ENCODE data around the gene CCDC167.

The CCDC167 gene

GRCh38 chr6:37492991-37493660 lies 6.6 kb downstream of the CCDC167 start:
- DNase-seq (ENCODE audit: low read depth) = no peak
- H3K4me3 ChIP-seq (ENCODE audit: low read depth, low read length) = no peak overlapping the region

- no peak overlapping the region for H3K4me3 ChIP-seq (ENCODE audit: low read depth, low read length)
- no peak for DNase-seq (ENCODE audit: low read depth)
Observed at GRCh38 chr6:37492236-37492972, 7.3 kb downstream of the CCDC167 start.

GRCh38 chr6:37491830-37492208 lies 7.9 kb downstream of the CCDC167 start:
- no peak for DNase-seq (ENCODE audit: low read depth)
- no peak overlapping the region for H3K4me3 ChIP-seq (ENCODE audit: low read depth, low read length)

GRCh38 chr6:37491171-37491829 lies 8.4 kb downstream of the CCDC167 start:
- no peak overlapping the region for H3K4me3 ChIP-seq (ENCODE audit: low read depth, low read length)

GRCh38 chr6:37490536-37491170 lies 9.0 kb downstream of the CCDC167 start:
- H3K4me3 ChIP-seq (ENCODE audit: low read depth, low read length) = no peak overlapping the region
- no peak for DNase-seq (ENCODE audit: low read depth)

More at GRCh38 chr6:37491171-37491829, 8.4 kb downstream of the CCDC167 start:
- no peak for DNase-seq (ENCODE audit: low read depth)

- DNase-seq (ENCODE audit: low read depth) = no peak
- H3K4me3 ChIP-seq (ENCODE audit: low read depth, low read length) = no peak overlapping the region
Observed at GRCh38 chr6:37489697-37490336, 9.9 kb downstream of the CCDC167 start.

GRCh38 chr6:37488476-37488875 lies 11.2 kb downstream of the CCDC167 start:
- no peak overlapping the region for H3K4me3 ChIP-seq (ENCODE audit: low read depth, low read length)
- no peak for DNase-seq (ENCODE audit: low read depth)

GRCh38 chr6:37487591-37488380 lies 11.9 kb downstream of the CCDC167 start:
- DNase-seq (ENCODE audit: low read depth) = no peak
- H3K4me3 ChIP-seq (ENCODE audit: low read depth, low read length) = no peak overlapping the region

GRCh38 chr6:37486121-37486839 lies 13.4 kb downstream of the CCDC167 start:
- H3K4me3 ChIP-seq (ENCODE audit: low read depth, low read length) = no peak overlapping the region
- no peak for DNase-seq (ENCODE audit: low read depth)

- H3K4me3 ChIP-seq (ENCODE audit: low read depth, low read length) = no peak overlapping the region
- DNase-seq (ENCODE audit: low read depth) = no peak
Observed at GRCh38 chr6:37485291-37485702, 14.4 kb downstream of the CCDC167 start.

- H3K4me3 ChIP-seq (ENCODE audit: low read depth, low read length) = no peak overlapping the region
- DNase-seq (ENCODE audit: low read depth) = no peak
Observed at GRCh38 chr6:37484786-37485170, 14.9 kb downstream of the CCDC167 start.

GRCh38 chr6:37483917-37484785 lies 15.5 kb downstream of the CCDC167 start:
- DNase-seq (ENCODE audit: low read depth) = no peak
- no peak overlapping the region for H3K4me3 ChIP-seq (ENCODE audit: low read depth, low read length)

GRCh38 chr6:37483252-37483901 lies 16.3 kb downstream of the CCDC167 start:
- no peak overlapping the region for H3K4me3 ChIP-seq (ENCODE audit: low read depth, low read length)
- DNase-seq (ENCODE audit: low read depth) = no peak

GRCh38 chr6:37482606-37483251 lies 17.0 kb downstream of the CCDC167 start:
- H3K4me3 ChIP-seq (ENCODE audit: low read depth, low read length) = no peak overlapping the region
- no peak for DNase-seq (ENCODE audit: low read depth)

- no peak for DNase-seq (ENCODE audit: low read depth)
- no peak overlapping the region for H3K4me3 ChIP-seq (ENCODE audit: low read depth, low read length)
Observed at GRCh38 chr6:37481711-37482605, 17.7 kb downstream of the CCDC167 start.
